OCI-LY7 (cell line): ENCODE measurements around the gene CBLN2. TPM values are rescaled to one million over a fixed set of nuclear protein-coding genes. Genes with fewer than 3 reads are reported as not detected.

Experiments used
- BruUV-seq: library from RNA; stranded (reverse); fragments of 400-500 nt; replicated peaks from 2 replicates; lab custom pipeline; 2021; lab: Mats Ljungman, UMichigan
- CTCF ChIA-PET: fragments of 300-600 bp; sonication (Branson Sonifier 250); formaldehyde crosslinking; loops from one replicate; lab custom pipeline; 2022; ENCODE audit warnings: antibody characterized with exemption; ENCODE audit not compliant: unreplicated experiment; lab: Charles Lee
- POLR2A ChIA-PET: fragments of 300-600 bp; sonication (Branson Sonifier 250); formaldehyde crosslinking; loops from one replicate; lab custom pipeline; 2022; ENCODE audit warnings: antibody characterized with exemption; lab: Charles Lee
- DNase-seq: peaks from one replicate; pipeline ENCODE4 v3.0.0-alpha.2; 2015; ENCODE audit warnings: low spot score
- H2AFZ ChIP-seq: fragments of 200-600 bp; sonication (generic), shearing (Covaris generic); 2 replicates; pipeline ENCODE4 v1.6.1; 2014; ENCODE audit warnings: mild to moderate bottlenecking, antibody characterized with exemption, low read length, moderate library complexity
- H3K27ac ChIP-seq: fragments of 200-600 bp; sonication (generic); 2 replicates; pipeline ENCODE4 v1.5.1; 2014; ENCODE audit warnings: mixed run types, low read depth, mild to moderate bottlenecking, moderate library complexity, low read length, inconsistent platforms; ENCODE audit not compliant: poor library complexity, severe bottlenecking
- H3K36me3 ChIP-seq: fragments of 200-600 bp; sonication (generic); 2 replicates; pipeline ENCODE4 v1.6.1; 2014; ENCODE audit warnings: mild to moderate bottlenecking, antibody characterized with exemption, low read length, moderate library complexity, mixed read lengths; ENCODE audit not compliant: insufficient read depth
- H3K4me1 ChIP-seq: fragments of 200-600 bp; sonication (generic); 2 replicates; pipeline ENCODE4 v1.5.1; 2014; ENCODE audit warnings: mild to moderate bottlenecking, low read length; ENCODE audit not compliant: insufficient read depth, poor library complexity, severe bottlenecking
- H3K4me2 ChIP-seq: fragments of 200-600 bp; sonication (generic); 2 replicates; pipeline ENCODE4 v1.6.1; 2014; ENCODE audit warnings: mild to moderate bottlenecking, low read length
- H3K4me3 ChIP-seq: fragments of 200-600 bp; sonication (generic); 2 replicates; pipeline ENCODE4 v1.5.1; 2014; ENCODE audit warnings: mild to moderate bottlenecking, low read depth, low read length; ENCODE audit not compliant: poor library complexity, severe bottlenecking
- H3K79me2 ChIP-seq: fragments of 200-600 bp; sonication (generic); 2 replicates; pipeline ENCODE4 v1.6.1; 2016; ENCODE audit warnings: low read depth, mild to moderate bottlenecking, low read length, moderate library complexity, mixed read lengths; ENCODE audit not compliant: insufficient read depth
- H3K9me2 ChIP-seq: fragments of 200-600 bp; sonication (generic); 2 replicates; pipeline ENCODE4 v1.6.1; 2016; ENCODE audit warnings: mild to moderate bottlenecking, low read length, mixed read lengths; ENCODE audit not compliant: insufficient read depth
- H3K9me3 ChIP-seq: fragments of 200-600 bp; sonication (generic); 2 replicates; pipeline ENCODE4 v1.6.1; 2014; ENCODE audit warnings: mild to moderate bottlenecking, mixed run types, low read length, mixed read lengths
- H4K20me1 ChIP-seq: fragments of 200-600 bp; sonication (generic); 2 replicates; pipeline ENCODE4 v1.6.1; 2014; ENCODE audit warnings: mild to moderate bottlenecking, antibody characterized with exemption, low read length, moderate library complexity, mixed read lengths; ENCODE audit not compliant: insufficient read depth
- EZH2phosphoT487 ChIP-seq: fragments of 200-600 bp; sonication (generic); IDR thresholded peaks from 2 replicates; pipeline ENCODE4 v1.6.1; 2018; ENCODE audit warnings: low read depth, borderline replicate concordance, mild to moderate bottlenecking, mixed run types, antibody characterized with exemption, low read length, moderate library complexity, mixed read lengths
- intact Hi-C: fragments of 100-400 bp; cut with micrococcal nuclease; formaldehyde crosslinking; loops from one replicate; pipeline ENCODE4 v1.10.0; 2022; ENCODE audit not compliant: unreplicated experiment
- total RNA-seq, 2 experiments: library from RNA; depleted of rRNA in 1 of 2; stranded (reverse); fragments of >200 nt in 1 of 2; shearing (Covaris generic) in 1 of 2; gene quantifications; 2 replicates each; pipeline ENCODE4 v1.2.3, GENCODE V29; 2014 to 2022
- TF ChIP-seq, protein P1 (sequence below): fragments of 200-600 bp; sonication (generic); conservative IDR thresholded peaks from 2 replicates; pipeline ENCODE4 v1.5.1; 2014; ENCODE audit warnings: mild to moderate bottlenecking, antibody characterized with exemption, low read length, moderate library complexity, mixed read lengths

CBLN2 gene
- total RNA-seq, 2 experiments from 2014 or later: not detected

DNA sequence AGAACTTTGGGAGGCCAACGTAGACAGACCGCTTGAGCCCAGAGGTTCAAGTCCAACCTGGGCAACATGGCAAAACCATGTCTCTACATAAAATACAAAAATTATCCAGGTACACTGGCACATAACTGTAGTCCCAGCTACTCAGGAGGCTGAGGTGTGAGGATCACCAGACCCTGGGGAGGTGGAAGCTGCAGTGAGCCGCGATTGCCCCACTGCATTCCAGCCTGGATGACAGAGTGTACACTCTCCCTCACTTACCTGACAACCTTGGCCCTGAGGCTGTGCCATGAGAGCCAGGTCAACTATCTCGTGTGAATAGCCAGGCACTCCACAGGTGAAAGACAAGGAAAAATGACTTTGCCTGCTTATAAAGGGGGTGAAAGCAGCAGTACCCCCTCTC is 39.3 kb downstream of the CBLN2 start:
- no peaks in the 10 kb centered on the region for H3K9me3 ChIP-seq
- H3K27ac ChIP-seq: no peak overlapping the region
- no peak overlapping the region for H3K4me3 ChIP-seq
- no TSS peak for BruUV-seq
- H3K4me2 ChIP-seq: no peak overlapping the region
- ChIA-PET POLR2A (no interaction called here), CTCF (no interaction called here)
- intact Hi-C loops: no loop called here
- TF ChIP-seq, protein P1, sequence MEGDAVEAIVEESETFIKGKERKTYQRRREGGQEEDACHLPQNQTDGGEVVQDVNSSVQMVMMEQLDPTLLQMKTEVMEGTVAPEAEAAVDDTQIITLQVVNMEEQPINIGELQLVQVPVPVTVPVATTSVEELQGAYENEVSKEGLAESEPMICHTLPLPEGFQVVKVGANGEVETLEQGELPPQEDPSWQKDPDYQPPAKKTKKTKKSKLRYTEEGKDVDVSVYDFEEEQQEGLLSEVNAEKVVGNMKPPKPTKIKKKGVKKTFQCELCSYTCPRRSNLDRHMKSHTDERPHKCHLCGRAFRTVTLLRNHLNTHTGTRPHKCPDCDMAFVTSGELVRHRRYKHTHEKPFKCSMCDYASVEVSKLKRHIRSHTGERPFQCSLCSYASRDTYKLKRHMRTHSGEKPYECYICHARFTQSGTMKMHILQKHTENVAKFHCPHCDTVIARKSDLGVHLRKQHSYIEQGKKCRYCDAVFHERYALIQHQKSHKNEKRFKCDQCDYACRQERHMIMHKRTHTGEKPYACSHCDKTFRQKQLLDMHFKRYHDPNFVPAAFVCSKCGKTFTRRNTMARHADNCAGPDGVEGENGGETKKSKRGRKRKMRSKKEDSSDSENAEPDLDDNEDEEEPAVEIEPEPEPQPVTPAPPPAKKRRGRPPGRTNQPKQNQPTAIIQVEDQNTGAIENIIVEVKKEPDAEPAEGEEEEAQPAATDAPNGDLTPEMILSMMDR: no peak
- no peak for TF ChIP-seq EZH2phosphoT487
- H4K20me1 ChIP-seq: no peaks in the 10 kb centered on the region
- no peaks in the 10 kb centered on the region for H3K4me1 ChIP-seq
- no peak overlapping the region for H2AFZ ChIP-seq
- H3K9me2 ChIP-seq: no peaks in the 10 kb centered on the region
- H3K79me2 ChIP-seq: no peaks in the 10 kb centered on the region
- H3K36me3 ChIP-seq: no peaks in the 10 kb centered on the region
- DNase-seq: no peak

DNA sequence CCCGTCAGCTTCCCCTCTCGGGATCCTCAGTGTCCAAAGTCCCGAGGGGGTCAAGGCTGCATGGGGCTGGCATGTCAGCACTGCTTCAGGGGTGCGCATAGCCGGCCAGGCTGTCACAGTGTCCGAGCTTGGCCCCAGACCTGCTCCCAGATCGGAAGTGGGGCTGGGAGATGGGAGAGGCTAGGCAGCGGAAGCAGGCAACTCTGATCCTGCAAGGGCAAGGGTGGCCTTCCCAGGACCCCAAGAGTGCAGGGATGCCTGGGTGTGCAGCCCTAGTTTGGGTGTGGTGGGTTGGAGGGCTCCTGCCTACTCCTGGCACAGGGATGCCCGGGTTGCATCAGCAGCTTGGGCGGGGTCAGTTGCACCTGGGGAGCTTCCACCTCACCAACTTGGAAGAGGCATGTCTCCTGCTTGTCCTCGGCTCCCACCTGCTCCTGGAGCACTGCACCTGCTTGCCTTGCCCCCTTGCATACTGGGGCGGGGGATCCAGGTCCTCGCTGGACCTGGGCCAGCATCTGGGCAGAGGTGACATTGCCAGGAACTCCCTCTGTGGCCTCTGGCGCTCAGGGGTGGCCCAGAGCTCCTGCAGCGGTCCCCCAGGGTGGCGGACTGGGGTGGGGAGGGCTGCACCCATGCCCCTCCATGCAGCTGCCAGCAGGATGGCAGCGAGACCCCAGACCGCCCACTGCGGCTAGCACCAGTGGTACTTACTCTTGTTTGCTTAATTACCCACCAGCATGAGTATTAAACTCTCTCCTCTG is 41.3 kb downstream of the CBLN2 start:
- Histone ChIP-seq H3K4me3 (no peak overlapping the region), H3K27ac (no peak overlapping the region), H3K9me3 (no peaks in the 10 kb centered on the region), H3K79me2 (no peaks in the 10 kb centered on the region), H3K9me2 (no peaks in the 10 kb centered on the region), H3K4me2 (no peak overlapping the region), H4K20me1 (no peaks in the 10 kb centered on the region), H3K36me3 (no peaks in the 10 kb centered on the region), H2AFZ (no peak overlapping the region), H3K4me1 (no peaks in the 10 kb centered on the region)
- BruUV-seq: no TSS peak
- ChIA-PET CTCF (no interaction called here), POLR2A (interaction anchor here (0.6 kb wide), 1 partner anchor 17 kb away, joined by 3 read pairs; no protein-coding TSS in a partner anchor)
- TF ChIP-seq, protein P1: no peak
- no peak for TF ChIP-seq EZH2phosphoT487
- DNase-seq: no peak
- intact Hi-C loops: no loop called here

DNA sequence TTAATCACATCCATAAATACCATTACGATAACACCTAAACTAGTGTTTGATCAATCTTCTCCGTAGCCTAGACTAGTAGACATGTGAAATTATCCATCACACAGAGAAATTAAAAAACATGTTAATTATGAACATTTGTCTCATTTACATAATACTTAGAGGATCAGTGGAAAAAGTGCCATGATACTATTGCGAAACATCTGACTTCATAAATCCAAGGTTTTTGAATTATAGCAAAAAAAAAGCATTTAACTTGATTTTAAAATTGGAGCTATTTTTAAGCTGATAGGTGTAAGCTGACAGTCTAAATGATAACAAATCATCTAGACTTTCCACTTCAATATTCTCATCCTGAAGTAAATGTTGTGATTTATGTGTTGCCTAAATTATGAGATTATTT is 51.6 kb downstream of the CBLN2 start:
- H3K27ac ChIP-seq: no peak overlapping the region
- no TSS peak for BruUV-seq
- no peak overlapping the region for H3K4me2 ChIP-seq
- intact Hi-C loops: no loop called here
- ChIA-PET CTCF (no interaction called here), POLR2A (no interaction called here)
- TF ChIP-seq, protein P1: no peak
- no peak for TF ChIP-seq EZH2phosphoT487
- H3K4me1 ChIP-seq: no peaks in the 10 kb centered on the region
- no peaks in the 10 kb centered on the region for H3K36me3 ChIP-seq
- no peaks in the 10 kb centered on the region for H3K79me2 ChIP-seq
- no peak overlapping the region for H2AFZ ChIP-seq
- H4K20me1 ChIP-seq: no peaks in the 10 kb centered on the region
- no peaks in the 10 kb centered on the region for H3K9me3 ChIP-seq
- DNase-seq: no peak
- H3K9me2 ChIP-seq: no peaks in the 10 kb centered on the region
- no peak overlapping the region for H3K4me3 ChIP-seq
